H1 (cell line): Measurements from ENCODE around the gene ACTA2. TPM values are rescaled to one million over a fixed set of nuclear protein-coding genes. Genes with fewer than 3 reads are reported as not detected.
A peak's percentile ranks its signal among the peaks of the same experiment; 100 is the strongest.

Experiments used
- CTCF ChIA-PET: fragments of 300-600 bp; sonication (Branson Sonifier 250); formaldehyde crosslinking; loops from one replicate; lab custom pipeline; 2021; ENCODE audit not compliant: partially characterized antibody; lab: Charles Lee
- POLR2A ChIA-PET: fragments of 300-600 bp; sonication (Branson Sonifier 250); formaldehyde crosslinking; loops from one replicate; lab custom pipeline; 2021; ENCODE audit warnings: inconsistent platforms; ENCODE audit not compliant: partially characterized antibody; lab: Charles Lee
- DNase-seq, 2 experiments: peaks; one replicate each; pipeline versions ENCODE4 v3.0.0 to v3.0.0-alpha.2; 2010 to 2022; ENCODE audit warnings: low spot score in 2 of 2, low read depth in 1 of 2, mixed read lengths in 1 of 2
- FAIRE-seq: peaks from 2 replicates; lab custom pipeline; 2011; peaks lifted over from hg19 to GRCh38; lab: Jason Lieb, UNC
- H2AFZ ChIP-seq: 2 replicates; pipeline ENCODE4 v1.8.1; 2012; ENCODE audit warnings: low read length, inconsistent platforms
- H2AK5ac ChIP-seq: 2 replicates; pipeline ENCODE4 v1.6.1; 2013; ENCODE audit warnings: low read depth, low read length
- H2BK120ac ChIP-seq: replicated peaks from 2 replicates; pipeline ENCODE3; 2013; ENCODE audit warnings: low read depth, low read length, inconsistent platforms
- H2BK12ac ChIP-seq: 2 replicates; pipeline ENCODE4 v1.6.1; 2013; ENCODE audit warnings: low read depth, low read length
- H2BK15ac ChIP-seq: 2 replicates; pipeline ENCODE4 v1.6.1; 2013; ENCODE audit warnings: low read length
- H2BK20ac ChIP-seq: 2 replicates; pipeline ENCODE4 v1.6.1; 2013; ENCODE audit warnings: low read length
- H2BK5ac ChIP-seq: 2 replicates; pipeline ENCODE4 v1.6.1; 2013; ENCODE audit warnings: low read depth, low read length
- H3K14ac ChIP-seq: 2 replicates; pipeline ENCODE4 v1.6.1; 2013; ENCODE audit warnings: inconsistent platforms; ENCODE audit not compliant: insufficient read length
- H3K18ac ChIP-seq: 2 replicates; pipeline ENCODE4 v1.6.1; 2013; ENCODE audit warnings: low read length; ENCODE audit errors: extremely low read depth
- H3K23ac ChIP-seq: 2 replicates; pipeline ENCODE4 v1.6.1; 2013; ENCODE audit warnings: inconsistent platforms; ENCODE audit not compliant: insufficient read length
- H3K23me2 ChIP-seq: 2 replicates; pipeline ENCODE4 v1.6.1; 2013; ENCODE audit warnings: low read depth, low read length
- H3K27ac ChIP-seq: 2 replicates; pipeline ENCODE4 v1.6.1; 2011; ENCODE audit warnings: low read depth, low read length, inconsistent platforms
- H3K27me3 ChIP-seq, 4 experiments: replicated peaks in 1 of 4; 1 replicate in 1 of 4; 2 replicates in 3 of 4; pipeline versions ENCODE4 v1.6.1 to v1.8.1; 2011 to 2013; ENCODE audit warnings: low read length in 3 of 4, mild to moderate bottlenecking in 3 of 4, inconsistent platforms in 2 of 4, mixed read lengths in 2 of 4, moderate library complexity in 1 of 4; ENCODE audit not compliant: control insufficient read depth in 3 of 4, insufficient read depth in 3 of 4; ENCODE audit errors: extremely low read depth in 1 of 4
- H3K36me3 ChIP-seq, 4 experiments: 2 replicates each; pipeline versions ENCODE4 v1.6.1 to v1.8.1; 2011 to 2013; ENCODE audit warnings: mild to moderate bottlenecking in 4 of 4, low read length in 3 of 4, moderate library complexity in 2 of 4, control low read depth in 1 of 4, inconsistent platforms in 1 of 4; ENCODE audit not compliant: insufficient read depth in 4 of 4, control insufficient read depth in 2 of 4
- H3K4ac ChIP-seq: replicated peaks from 2 replicates; pipeline ENCODE3; 2013; ENCODE audit warnings: low read length, low read depth, mixed read lengths, inconsistent platforms; ENCODE audit not compliant: insufficient read length
- H3K4me1 ChIP-seq, 4 experiments: replicated peaks in 1 of 4; 1 replicate in 1 of 4; 2 replicates in 3 of 4; pipeline versions ENCODE4 v1.6.1 to v1.8.1; 2011 to 2013; ENCODE audit warnings: low read length in 3 of 4, inconsistent platforms in 2 of 4, mixed read lengths in 1 of 4; ENCODE audit not compliant: insufficient read depth in 4 of 4, control insufficient read depth in 3 of 4
- H3K4me2 ChIP-seq, 2 experiments: 2 replicates each; pipeline versions ENCODE4 v1.6.1 to v1.8.1; 2011 to 2013; ENCODE audit warnings: low read depth in 2 of 2, low read length in 2 of 2, control low read depth in 1 of 2, inconsistent platforms in 1 of 2, mild to moderate bottlenecking in 1 of 2; ENCODE audit not compliant: insufficient read depth in 1 of 2
- H3K4me3 ChIP-seq, 4 experiments: fragments of 200-600, 300-600 bp in 1 of 4; sonication (generic), shearing (Covaris generic), sonication (Bioruptor Twin) in 1 of 4; 2 replicates each; pipeline versions ENCODE4 v1.5.1 to v1.8.1; 2011 to 2016; ENCODE audit warnings: low read length in 4 of 4, low read depth in 3 of 4, control low read depth in 2 of 4, inconsistent platforms in 2 of 4, mild to moderate bottlenecking in 2 of 4, mixed read lengths in 1 of 4, moderate library complexity in 1 of 4; ENCODE audit not compliant: insufficient read depth in 2 of 4; ENCODE audit errors: extremely low read depth in 1 of 4
- H3K56ac ChIP-seq: replicated peaks from 2 replicates; pipeline ENCODE3; 2013; ENCODE audit warnings: low read depth, mild to moderate bottlenecking, mixed read lengths, low read length, inconsistent platforms; ENCODE audit not compliant: insufficient read length
- H3K79me1 ChIP-seq: 2 replicates; pipeline ENCODE4 v1.6.1; 2013; ENCODE audit warnings: low read depth, low read length, control low read depth
- H3K79me2 ChIP-seq, 2 experiments: 2 replicates each; pipeline versions ENCODE4 v1.6.1 to v1.8.1; 2012 to 2013; ENCODE audit warnings: low read length in 2 of 2, mild to moderate bottlenecking in 2 of 2, inconsistent platforms in 1 of 2; ENCODE audit not compliant: insufficient read depth in 2 of 2, control insufficient read depth in 1 of 2
- H3K9ac ChIP-seq, 4 experiments: replicated peaks in 1 of 4; 1 replicate in 1 of 4; 2 replicates in 3 of 4; pipeline versions ENCODE4 v1.6.1 to v1.8.1; 2011 to 2013; ENCODE audit warnings: low read depth in 3 of 4, low read length in 3 of 4, control low read depth in 2 of 4, mild to moderate bottlenecking in 2 of 4, moderate library complexity in 2 of 4, inconsistent platforms in 1 of 4; ENCODE audit errors: extremely low read depth in 1 of 4
- H3K9me3 ChIP-seq, 2 experiments: 2 replicates each; pipeline versions ENCODE4 v1.6.1 to v1.8.1; 2012 to 2013; ENCODE audit warnings: mild to moderate bottlenecking in 2 of 2, moderate library complexity in 2 of 2, control low read depth in 1 of 2, inconsistent platforms in 1 of 2, low read depth in 1 of 2, low read length in 1 of 2, mixed read lengths in 1 of 2; ENCODE audit not compliant: insufficient read depth in 2 of 2
- H4K20me1 ChIP-seq, 2 experiments: replicated peaks in 1 of 2; 2 replicates each; pipeline versions ENCODE3 to v1.8.1; 2011 to 2013; ENCODE audit warnings: inconsistent platforms in 2 of 2, low read length in 2 of 2, mild to moderate bottlenecking in 1 of 2; ENCODE audit not compliant: insufficient read depth in 2 of 2, control insufficient read depth in 1 of 2
- H4K5ac ChIP-seq: 2 replicates; pipeline ENCODE4 v1.6.1; 2013; ENCODE audit warnings: low read length, low read depth, mixed read lengths, inconsistent platforms; ENCODE audit not compliant: insufficient read length
- H4K8ac ChIP-seq: 2 replicates; pipeline ENCODE4 v1.8.0; 2013; ENCODE audit warnings: mild to moderate bottlenecking, moderate library complexity, low read length, inconsistent platforms; ENCODE audit not compliant: insufficient read depth; ENCODE audit errors: extremely low read depth
- H4K91ac ChIP-seq: replicated peaks from 2 replicates; pipeline ENCODE3; 2013; ENCODE audit warnings: low read length, mixed read lengths, inconsistent platforms; ENCODE audit not compliant: insufficient read length
- CBX8 ChIP-seq: fragments of 300-800, 300-1000 bp; sonication (generic); IDR thresholded peaks from 2 replicates; pipeline ENCODE4 v1.7.1; 2016; ENCODE audit warnings: low read depth, low read length, borderline replicate concordance
- CTCF ChIP-seq, 3 experiments: IDR thresholded peaks; 1 replicate in 2 of 3; 2 replicates in 1 of 3; pipeline versions ENCODE4 v1.5.1 to v1.6.1; 2011; ENCODE audit warnings: low read length in 3 of 3, mild to moderate bottlenecking in 3 of 3, inconsistent platforms in 2 of 3, low read depth in 1 of 3, moderate library complexity in 1 of 3; ENCODE audit not compliant: insufficient read depth in 1 of 3; ENCODE audit errors: control extremely low read depth in 1 of 3
- EP300 ChIP-seq, 2 experiments: IDR thresholded peaks; 1 replicate in 1 of 2; 2 replicates in 1 of 2; pipeline ENCODE4 v1.6.1; 2011 to 2012; ENCODE audit warnings: low read depth in 2 of 2, low read length in 2 of 2, mild to moderate bottlenecking in 2 of 2, borderline replicate concordance in 1 of 2, inconsistent platforms in 1 of 2, moderate library complexity in 1 of 2
- GTF2F1 ChIP-seq: IDR thresholded peaks from 2 replicates; pipeline ENCODE4 v1.6.1; 2012; ENCODE audit warnings: low read depth, low read length, improper control_type of control experiment, borderline replicate concordance
- RAD21 ChIP-seq, 2 experiments: IDR thresholded peaks in 1 of 2; conservative IDR thresholded peaks in 1 of 2; 2 replicates each; pipeline ENCODE4 v1.6.1; 2011; ENCODE audit warnings: low read depth in 2 of 2, low read length in 2 of 2, improper control_type of control experiment in 1 of 2, inconsistent platforms in 1 of 2, mild to moderate bottlenecking in 1 of 2, moderate library complexity in 1 of 2
- SP2 ChIP-seq: IDR thresholded peaks from 2 replicates; pipeline ENCODE4 v1.6.1; 2012; ENCODE audit warnings: mild to moderate bottlenecking, low read length, inconsistent platforms
- TEAD4 ChIP-seq: IDR thresholded peaks from 2 replicates; pipeline ENCODE4 v1.6.1; 2012; ENCODE audit warnings: low read depth, low read length, inconsistent platforms, mixed read lengths
- YY1 ChIP-seq: IDR thresholded peaks from 2 replicates; pipeline ENCODE4 v1.6.1; 2011; ENCODE audit warnings: low read depth, mild to moderate bottlenecking, low read length
- WGBS, 2 experiments: shearing (Covaris generic) in 1 of 2; methylation state at CpG; one replicate each; pipeline versions ENCODE4 v1.1.6 to v1.1.7; 2013 to 2015; ENCODE audit warnings: low lambda C conversion rate in 2 of 2, mixed read lengths in 2 of 2, inconsistent platforms in 1 of 2, low coverage in 1 of 2, missing lambda C conversion rate in 1 of 2; ENCODE audit not compliant: insufficient replicate concordance in 2 of 2, insufficient coverage in 1 of 2, insufficient read length in 1 of 2; ENCODE audit errors: extremely low coverage in 1 of 2, missing lambda C conversion rate in 1 of 2; 5-methylcytosine and 5-hydroxymethylcytosine counted together
- polyA plus RNA-seq, 7 experiments: library from polyadenylated mRNA; depleted of rRNA in 3 of 7; stranded (reverse) in 5 of 7; unstranded in 2 of 7; fragments of >200 nt in 5 of 7; fragments of 200-250 nt in 2 of 7; gene quantifications; 1 replicate in 5 of 7; 2 replicates in 1 of 7; 4 replicates in 1 of 7; pipeline versions ENCODE4 v1.2.1 to v1.2.3, GENCODE V29; 2011 to 2013; ENCODE audit warnings: missing spikeins in 2 of 7, mixed read lengths in 2 of 7
- total RNA-seq: library from RNA; stranded (reverse); fragmentation: NEBNext Ultra II Directional; extraction: Animal tissue kit (Norgen Biotek cat#: 25700); gene quantifications from 2 replicates; pipeline ENCODE4 v1.2.1, GENCODE V29; 2021

Gene ACTA2
- total and polyA plus RNA-seq, 2 of the 8 experiments (the other 6 are each of a cell fraction or from before 2014, with no cell fraction given) = 3.5 to 8.9 TPM

- DNase-seq (peak in 1 of 2 experiments; percentile 52), FAIRE-seq (peak; percentile 92)
- Histone ChIP-seq H4K8ac (no peak overlapping the region), H3K79me2 (no peaks in the 10 kb centered on the region), H2BK15ac (no peak overlapping the region), H4K20me1 (no peaks in the 10 kb centered on the region), H2BK5ac (no peak overlapping the region), H3K9me3 (no peaks in the 10 kb centered on the region), H3K56ac (no peak overlapping the region), H2BK12ac (no peak overlapping the region), H3K79me1 (no peaks in the 10 kb centered on the region), H3K27me3 (no peaks in the 10 kb centered on the region), H3K18ac (no peak overlapping the region), H2BK120ac (no peak overlapping the region), H2BK20ac (no peak overlapping the region), H2AK5ac (no peak overlapping the region), H3K14ac (no peak overlapping the region), H4K5ac (no peak overlapping the region), H3K4me3 (no peak overlapping the region), H3K4ac (no peak overlapping the region), H3K4me1 (peaks cover 0 to 8% (median 3%) of the 10 kb centered on the region in 4 experiments; a peak in 3 of 7 replicates), H3K36me3 (no peaks in the 10 kb centered on the region), H2AFZ (peak overlapping the region; percentile 91), H3K23me2 (no peaks in the 10 kb centered on the region), H3K23ac (no peak overlapping the region), H3K9ac (no peak overlapping the region), H3K4me2 (no peak overlapping the region; a peak in 1 of 4 replicates), H4K91ac (no peak overlapping the region), H3K27ac (no peak overlapping the region)
- ChIA-PET POLR2A (interaction anchor here (0.7 to 1.4 kb wide), 2 partner anchors 47 to 52 kb away, joined by 3 to 5 read pairs; partner anchors contain the start of gene STAMBPL1), CTCF (interaction anchor here (0.6 to 9.1 kb wide), 75 partner anchors 9 to 477 kb away, joined by 3 to 279 read pairs (median 4); partner anchors contain the start of genes ACTA2, ANKRD22, CH25H and FAS)
- no peak for TF ChIP-seq CBX8
- no peak for TF ChIP-seq GTF2F1
- no peak for TF ChIP-seq SP2
- peak in 2 of 3 experiments; percentile 90 to 92; a peak in 3 of 4 replicates for TF ChIP-seq CTCF (IDR thresholded peaks at IDR 0.05; ENCODE audit: control extremely low read depth in 1 of 3, insufficient read depth in 1 of 3, low read depth in 1 of 3, low read length in 3 of 3)
- TF ChIP-seq YY1 = peak; percentile 66; the same call in 1 of the 2 replicates
- peak in 1 of 2 experiments; percentile 28; a peak in 1 of 3 replicates for TF ChIP-seq EP300 (IDR thresholded peaks at IDR 0.05; ENCODE audit: borderline replicate concordance in 1 of 2, low read depth in 2 of 2, low read length in 2 of 2)
- peak; percentile 86 to 90 for TF ChIP-seq RAD21 (IDR thresholded peaks at IDR 0.05 in 1 of 2, conservative IDR thresholded peaks at IDR 0.05 in 1 of 2; ENCODE audit: low read depth in 2 of 2, low read length in 2 of 2)
- TF ChIP-seq TEAD4 = peak; percentile 92
- 60% methylated on average over 7 of the region's 7 CpGs; no CpG with 5 or more reads in 1 of the 2 experiments for WGBS, 2 experiments
Observed at GRCh38 chr10:88932539-88933256, 19.9 kb downstream of the ACTA2 start.
